SH-SY5Y (cell line): Measurements from ENCODE around the gene PRDM8.

Experiments
- GATA2 ChIP-seq: IDR thresholded peaks from 2 replicates; pipeline ENCODE4 v1.6.1; 2011; ENCODE audit warnings: mild to moderate bottlenecking, low read depth, low read length
- GATA3 ChIP-seq: IDR thresholded peaks from 2 replicates; pipeline ENCODE4 v1.6.1; 2011; ENCODE audit warnings: low read depth, mild to moderate bottlenecking, low read length, moderate library complexity

DNA sequence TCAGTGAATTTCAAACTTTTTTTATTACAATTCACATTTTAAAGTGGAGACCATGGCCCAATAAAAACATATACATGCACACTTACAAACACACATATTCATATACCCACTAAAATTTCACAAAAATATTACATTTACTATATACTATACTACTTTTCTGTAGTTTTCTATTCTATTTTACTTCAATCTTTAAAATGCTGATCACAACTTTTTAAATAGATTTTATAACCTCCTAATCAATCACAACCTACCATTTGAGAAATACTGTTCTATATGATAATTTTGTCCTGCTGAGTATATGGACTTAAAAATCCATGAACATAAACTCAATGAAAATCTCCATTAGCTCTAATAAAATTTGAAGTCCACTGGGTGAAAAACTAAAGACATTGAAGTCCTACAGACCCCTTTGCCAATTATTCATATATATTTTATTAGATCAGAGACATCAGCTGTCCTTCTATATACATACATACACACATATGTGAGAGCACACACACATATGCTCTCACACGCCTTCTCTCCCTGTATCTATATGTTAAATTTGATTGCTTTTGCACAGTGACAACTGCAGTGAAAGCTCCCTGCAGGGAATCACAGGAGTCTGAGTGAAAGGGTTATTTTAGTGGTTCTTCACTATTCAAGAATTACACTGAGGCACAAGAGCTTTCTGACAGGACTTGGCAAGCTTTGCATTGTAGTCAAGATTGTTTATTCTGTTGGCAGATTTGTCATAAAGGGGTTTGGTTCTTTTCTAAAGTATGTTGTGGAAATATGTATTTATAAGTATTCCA lies 46.7 kb upstream of the PRDM8 start:
- TF ChIP-seq GATA2 (no peak), GATA3 (no peak)
